Cardiac muscle cell (in vitro differentiated cells and primary cell): Measurements from ENCODE around the gene COMMD9. TPM values are rescaled to one million over a fixed set of nuclear protein-coding genes. Genes with fewer than 3 reads are reported as not detected.

ENCODE experiments used
- DNase-seq, 2 donors: peaks; one replicate each; pipeline versions ENCODE4 v3.0.0 to v3.0.0-alpha.2; 2010 to 2017; ENCODE audit warnings: low read depth in 1 of 2, low spot score in 1 of 2
- H3K27ac ChIP-seq: fragments of 200-600 bp; sonication (generic); 2 replicates; pipeline ENCODE4 v1.5.1; 2016
- H3K27me3 ChIP-seq: fragments of 200-600 bp; sonication (generic); 2 replicates; pipeline ENCODE4 v1.6.0; 2016; ENCODE audit warnings: control low read depth
- H3K36me3 ChIP-seq: fragments of 200-600 bp; sonication (generic); 2 replicates; pipeline ENCODE4 v1.5.1; 2016; ENCODE audit warnings: control low read depth
- H3K4me1 ChIP-seq: fragments of 200-600 bp; sonication (generic); 2 replicates; pipeline ENCODE4 v1.8.1; 2017; ENCODE audit warnings: low read depth, mild to moderate bottlenecking, mixed run types
- H3K4me3 ChIP-seq: fragments of 200-600 bp; sonication (generic); 2 replicates; pipeline ENCODE4 v1.5.1; 2016; ENCODE audit warnings: mild to moderate bottlenecking
- H3K9me3 ChIP-seq: fragments of 200-600 bp; sonication (generic); 2 replicates; pipeline ENCODE4 v1.5.1; 2017; ENCODE audit warnings: low read depth, mild to moderate bottlenecking, control low read depth
- polyA plus RNA-seq: library from polyadenylated mRNA; unstranded; fragments of >200 nt; fragmentation: Nextera tagmentation; extraction: Ambion mirVana; gene quantifications from 2 replicates; pipeline ENCODE4 v1.2.1, GENCODE V29; 2016
- total RNA-seq: library from RNA; depleted of rRNA; stranded (reverse); fragments of >200 nt; gene quantifications from 2 replicates; pipeline ENCODE4 v1.2.3, GENCODE V29; 2016
- TF ChIP-seq, protein P1 (sequence below): IDR thresholded peaks from 2 replicates; pipeline ENCODE4 v1.5.1; 2012; ENCODE audit warnings: low read depth, mild to moderate bottlenecking, low read length

The COMMD9 gene
- total and polyA plus RNA-seq, 2 experiments from 2014 or later: 34.2 to 84.9 TPM

DNA sequence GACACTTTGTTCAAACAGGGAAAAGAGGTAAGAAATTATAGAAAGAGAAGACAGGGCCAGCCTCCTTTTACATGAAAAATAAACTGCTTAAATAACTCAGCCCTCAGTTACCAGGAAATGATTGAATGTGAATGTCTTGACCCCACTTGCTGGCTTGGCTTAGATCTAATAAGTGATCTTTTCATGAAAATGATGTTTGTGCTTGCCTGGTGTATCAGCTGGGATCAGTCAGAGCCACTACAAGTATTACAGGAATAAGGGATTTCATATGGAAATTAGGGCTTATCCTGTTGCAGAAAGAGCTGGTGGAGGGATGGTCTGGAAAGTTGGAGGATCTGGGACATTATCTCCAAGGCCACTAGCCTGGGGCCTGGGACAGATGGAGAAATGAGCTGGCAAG, 51.8 kb downstream of the COMMD9 start:
- H3K4me1 ChIP-seq: no peaks in the 10 kb centered on the region
- H3K27ac ChIP-seq: no peak overlapping the region
- TF ChIP-seq, protein P1, sequence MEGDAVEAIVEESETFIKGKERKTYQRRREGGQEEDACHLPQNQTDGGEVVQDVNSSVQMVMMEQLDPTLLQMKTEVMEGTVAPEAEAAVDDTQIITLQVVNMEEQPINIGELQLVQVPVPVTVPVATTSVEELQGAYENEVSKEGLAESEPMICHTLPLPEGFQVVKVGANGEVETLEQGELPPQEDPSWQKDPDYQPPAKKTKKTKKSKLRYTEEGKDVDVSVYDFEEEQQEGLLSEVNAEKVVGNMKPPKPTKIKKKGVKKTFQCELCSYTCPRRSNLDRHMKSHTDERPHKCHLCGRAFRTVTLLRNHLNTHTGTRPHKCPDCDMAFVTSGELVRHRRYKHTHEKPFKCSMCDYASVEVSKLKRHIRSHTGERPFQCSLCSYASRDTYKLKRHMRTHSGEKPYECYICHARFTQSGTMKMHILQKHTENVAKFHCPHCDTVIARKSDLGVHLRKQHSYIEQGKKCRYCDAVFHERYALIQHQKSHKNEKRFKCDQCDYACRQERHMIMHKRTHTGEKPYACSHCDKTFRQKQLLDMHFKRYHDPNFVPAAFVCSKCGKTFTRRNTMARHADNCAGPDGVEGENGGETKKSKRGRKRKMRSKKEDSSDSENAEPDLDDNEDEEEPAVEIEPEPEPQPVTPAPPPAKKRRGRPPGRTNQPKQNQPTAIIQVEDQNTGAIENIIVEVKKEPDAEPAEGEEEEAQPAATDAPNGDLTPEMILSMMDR: no peak
- no peaks in the 10 kb centered on the region for H3K9me3 ChIP-seq
- H3K27me3 ChIP-seq: no peaks in the 10 kb centered on the region
- no peak for DNase-seq
- H3K36me3 ChIP-seq: no peaks in the 10 kb centered on the region
- H3K4me3 ChIP-seq: no peak overlapping the region

DNA sequence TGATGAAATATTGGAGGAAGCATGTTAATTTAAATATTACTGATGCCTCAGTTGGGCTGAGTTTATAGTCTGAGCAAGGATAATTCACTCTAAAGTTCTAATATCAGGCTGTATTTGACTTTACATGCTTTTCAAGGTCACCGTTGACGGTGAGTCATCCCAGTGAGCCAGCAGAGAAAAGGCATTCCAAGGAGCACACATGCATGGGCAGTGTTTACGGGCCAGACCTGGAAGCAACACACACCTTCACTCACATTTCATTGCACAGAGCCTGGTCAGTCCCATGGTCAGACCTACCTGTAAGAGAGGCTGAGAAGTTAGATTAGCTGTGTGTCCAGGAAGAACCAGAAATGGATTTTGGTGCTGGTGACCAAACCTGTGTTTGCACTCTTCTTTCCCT, 53.5 kb downstream of the COMMD9 start:
- no peaks in the 10 kb centered on the region for H3K27me3 ChIP-seq
- DNase-seq: no peak
- TF ChIP-seq, protein P1: no peak
- no peaks in the 10 kb centered on the region for H3K9me3 ChIP-seq
- no peaks in the 10 kb centered on the region for H3K36me3 ChIP-seq
- no peaks in the 10 kb centered on the region for H3K4me1 ChIP-seq
- H3K4me3 ChIP-seq: no peak overlapping the region
- no peak overlapping the region for H3K27ac ChIP-seq

DNA sequence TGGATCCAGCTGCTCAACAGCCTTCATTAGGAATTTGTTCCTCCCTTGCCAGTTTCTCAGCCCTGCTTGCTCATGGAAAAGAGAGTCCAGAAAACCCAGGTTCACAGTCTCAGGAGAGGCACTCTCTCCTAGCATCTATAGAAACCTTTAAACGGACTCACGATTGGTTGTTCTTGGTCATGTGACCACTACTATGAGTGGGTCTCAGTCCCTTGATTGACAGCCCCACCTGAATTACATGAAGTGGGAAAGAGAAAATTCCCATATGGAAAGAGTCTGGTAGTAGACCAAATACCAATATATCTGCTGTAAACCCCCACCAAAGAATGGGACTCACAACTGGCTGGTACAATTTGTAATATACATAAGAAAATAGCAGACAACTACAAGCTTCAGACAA, 54.4 kb downstream of the COMMD9 start:
- H3K4me1 ChIP-seq: no peaks in the 10 kb centered on the region
- TF ChIP-seq, protein P1: no peak
- H3K27me3 ChIP-seq: no peaks in the 10 kb centered on the region
- H3K27ac ChIP-seq: no peak overlapping the region
- H3K36me3 ChIP-seq: no peaks in the 10 kb centered on the region
- no peaks in the 10 kb centered on the region for H3K9me3 ChIP-seq
- no peak overlapping the region for H3K4me3 ChIP-seq
- DNase-seq: no peak

DNA sequence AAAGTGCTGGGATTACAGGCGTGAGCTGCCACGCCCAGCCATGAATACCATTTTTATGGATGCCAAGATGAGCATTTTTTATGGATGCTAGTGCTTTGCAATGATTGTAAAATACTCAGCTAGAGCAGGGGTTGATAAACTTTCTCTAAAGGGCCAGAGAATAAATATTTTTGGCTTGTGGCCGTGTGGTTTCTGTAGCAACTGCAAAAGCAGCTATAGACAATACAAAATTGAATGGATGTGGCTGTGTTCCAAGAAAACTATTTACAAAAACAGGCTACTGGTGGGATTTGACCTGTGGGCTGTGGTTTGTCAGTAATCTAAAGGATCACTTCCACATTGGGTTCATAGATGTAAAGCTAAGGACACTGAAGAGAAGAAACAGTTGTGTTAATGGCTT, 56.0 kb downstream of the COMMD9 start:
- no peak overlapping the region for H3K4me3 ChIP-seq
- no peaks in the 10 kb centered on the region for H3K4me1 ChIP-seq
- TF ChIP-seq, protein P1: no peak
- no peaks in the 10 kb centered on the region for H3K36me3 ChIP-seq
- DNase-seq: peak in 1 of 2 donors; percentile 90
- H3K27me3 ChIP-seq: no peaks in the 10 kb centered on the region
- no peaks in the 10 kb centered on the region for H3K9me3 ChIP-seq
- no peak overlapping the region for H3K27ac ChIP-seq

DNA sequence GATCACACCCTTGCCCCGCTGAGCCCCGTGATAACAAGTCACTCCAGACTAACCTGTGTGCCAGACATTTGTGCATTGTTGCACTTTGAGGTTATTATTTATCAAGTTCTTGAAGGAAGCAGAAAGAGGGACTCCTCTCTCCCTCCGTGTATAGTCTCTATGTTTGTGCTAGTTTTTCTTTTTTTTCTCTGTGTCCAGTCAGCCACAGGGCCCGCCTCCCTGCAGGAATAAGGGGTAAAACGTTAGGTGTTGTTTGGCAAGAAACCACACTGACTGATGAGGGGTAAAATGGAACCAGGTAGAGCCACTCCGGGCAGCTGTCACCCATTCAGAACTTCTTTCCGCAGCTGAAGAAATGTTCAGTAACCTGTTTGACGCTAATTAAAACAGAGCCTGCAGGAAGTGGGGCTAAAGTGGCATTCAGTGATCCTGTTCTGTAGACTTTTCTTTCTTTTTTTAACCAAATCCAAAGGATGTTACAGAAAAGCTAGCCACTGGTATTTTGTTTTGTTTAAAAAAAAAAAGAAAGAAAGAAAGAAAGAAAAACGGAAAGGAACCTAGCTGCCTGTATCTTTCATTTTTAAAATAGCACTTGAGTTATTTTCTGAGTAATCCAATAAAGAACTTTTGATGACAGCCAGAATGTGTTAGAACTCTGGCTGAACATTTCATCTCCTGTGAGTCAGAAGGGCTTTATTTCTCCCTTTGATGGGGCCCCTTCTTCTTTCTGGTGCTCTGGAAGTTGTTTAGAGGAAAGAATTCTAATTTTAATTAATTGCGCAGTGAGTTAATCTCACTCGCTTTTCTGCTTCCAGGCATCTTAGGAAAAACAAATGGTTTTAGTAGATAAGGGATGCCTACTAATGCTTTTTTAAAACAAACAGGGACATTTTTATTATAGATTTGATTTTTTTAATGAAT, 58.2 kb downstream of the COMMD9 start:
- Histone ChIP-seq H3K9me3 (no peaks in the 10 kb centered on the region), H3K36me3 (no peaks in the 10 kb centered on the region), H3K27me3 (no peaks in the 10 kb centered on the region), H3K4me1 (no peaks in the 10 kb centered on the region), H3K27ac (no peak overlapping the region), H3K4me3 (no peak overlapping the region)
- TF ChIP-seq, protein P1: no peak
- peak in 1 of 2 donors; percentile 74 for DNase-seq
